Calu3 (cell line): Measurements from ENCODE around the gene RASGRF2. TPM values are rescaled to one million over a fixed set of nuclear protein-coding genes. Genes with fewer than 3 reads are reported as not detected.

Experiments
- BruUV-seq: library from RNA; stranded (reverse); fragments of 400-500 nt; replicated peaks from 2 replicates; lab custom pipeline; 2021; lab: Mats Ljungman, UMichigan
- CTCF ChIA-PET: fragments of 300-600 bp; sonication (Branson Sonifier 250); formaldehyde crosslinking; loops from one replicate; lab custom pipeline; 2022; ENCODE audit warnings: antibody characterized with exemption; lab: Charles Lee
- DNase-seq: peaks from one replicate; pipeline ENCODE4 v3.0.0; 2022
- H3K27ac Mint-ChIP-seq: one replicate; pipeline ENCODE4 v1.8.0; 2022; ENCODE audit warnings: mixed read lengths; ENCODE audit not compliant: unreplicated experiment
- H3K27me3 Mint-ChIP-seq: one replicate; pipeline ENCODE4 v1.8.0; 2022; ENCODE audit warnings: mixed read lengths; ENCODE audit not compliant: unreplicated experiment
- H3K36me3 Mint-ChIP-seq: one replicate; pipeline ENCODE4 v1.8.0; 2022; ENCODE audit warnings: mild to moderate bottlenecking, moderate library complexity, mixed read lengths; ENCODE audit not compliant: insufficient read depth, unreplicated experiment
- H3K4me1 Mint-ChIP-seq: one replicate; pipeline ENCODE4 v1.8.0; 2022; ENCODE audit warnings: mild to moderate bottlenecking, low read depth, mixed read lengths; ENCODE audit not compliant: unreplicated experiment
- H3K4me3 Mint-ChIP-seq: one replicate; pipeline ENCODE4 v1.8.0; 2022; ENCODE audit warnings: mild to moderate bottlenecking, low read depth, moderate library complexity, mixed read lengths; ENCODE audit not compliant: unreplicated experiment
- H3K9me3 Mint-ChIP-seq: one replicate; pipeline ENCODE4 v1.8.0; 2022; ENCODE audit warnings: low read depth, mixed read lengths; ENCODE audit not compliant: unreplicated experiment
- intact Hi-C: fragments of 100-400 bp; cut with micrococcal nuclease; formaldehyde crosslinking; loops from one replicate; pipeline ENCODE4 v1.10.0; 2022; ENCODE audit not compliant: unreplicated experiment
- total RNA-seq: library from RNA; stranded (reverse); gene quantifications from 2 replicates; pipeline ENCODE4 v1.2.3, GENCODE V29; 2022
- TF ChIP-seq, protein P1 (sequence below): fragments of 200-600 bp; IDR thresholded peaks from one replicate; pipeline ENCODE4 v1.8.0; 2022; ENCODE audit warnings: antibody characterized with exemption; ENCODE audit not compliant: unreplicated experiment

RASGRF2 gene
- total RNA-seq, 1 experiment from 2014 or later = 27.7 TPM

DNA sequence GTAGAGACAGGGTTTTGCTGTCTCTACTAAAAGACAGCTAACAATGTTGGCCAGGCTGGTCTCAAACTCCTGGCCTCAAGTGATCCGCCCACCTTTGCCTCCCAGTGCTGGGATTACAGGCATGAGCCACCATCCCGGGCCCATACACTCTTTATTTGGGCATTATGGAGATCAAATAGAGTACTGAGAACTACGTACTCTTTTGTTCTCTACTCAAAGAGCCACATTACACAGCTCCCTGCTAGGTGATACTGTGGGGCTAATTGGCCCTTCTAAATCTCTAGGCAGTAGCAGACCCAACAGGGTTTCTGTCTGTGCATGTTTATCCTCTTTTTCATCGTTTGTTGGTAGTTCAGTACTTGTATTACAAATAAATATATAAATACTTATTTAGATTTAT lies 289.1 kb downstream of the RASGRF2 start:
- BruUV-seq = no TSS peak
- no peak overlapping the region for H3K27ac Mint-ChIP-seq
- DNase-seq = no peak
- TF ChIP-seq, protein P1, sequence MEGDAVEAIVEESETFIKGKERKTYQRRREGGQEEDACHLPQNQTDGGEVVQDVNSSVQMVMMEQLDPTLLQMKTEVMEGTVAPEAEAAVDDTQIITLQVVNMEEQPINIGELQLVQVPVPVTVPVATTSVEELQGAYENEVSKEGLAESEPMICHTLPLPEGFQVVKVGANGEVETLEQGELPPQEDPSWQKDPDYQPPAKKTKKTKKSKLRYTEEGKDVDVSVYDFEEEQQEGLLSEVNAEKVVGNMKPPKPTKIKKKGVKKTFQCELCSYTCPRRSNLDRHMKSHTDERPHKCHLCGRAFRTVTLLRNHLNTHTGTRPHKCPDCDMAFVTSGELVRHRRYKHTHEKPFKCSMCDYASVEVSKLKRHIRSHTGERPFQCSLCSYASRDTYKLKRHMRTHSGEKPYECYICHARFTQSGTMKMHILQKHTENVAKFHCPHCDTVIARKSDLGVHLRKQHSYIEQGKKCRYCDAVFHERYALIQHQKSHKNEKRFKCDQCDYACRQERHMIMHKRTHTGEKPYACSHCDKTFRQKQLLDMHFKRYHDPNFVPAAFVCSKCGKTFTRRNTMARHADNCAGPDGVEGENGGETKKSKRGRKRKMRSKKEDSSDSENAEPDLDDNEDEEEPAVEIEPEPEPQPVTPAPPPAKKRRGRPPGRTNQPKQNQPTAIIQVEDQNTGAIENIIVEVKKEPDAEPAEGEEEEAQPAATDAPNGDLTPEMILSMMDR = no peak
- intact Hi-C loops = loop anchor here (10.0 kb wide), 1 partner anchor 46 kb away; no protein-coding TSS in a partner anchor
- no peaks in the 10 kb centered on the region for H3K9me3 Mint-ChIP-seq
- H3K36me3 Mint-ChIP-seq = no peaks in the 10 kb centered on the region
- CTCF ChIA-PET = no interaction called here
- no peaks in the 10 kb centered on the region for H3K27me3 Mint-ChIP-seq
- no peak overlapping the region for H3K4me3 Mint-ChIP-seq
- peaks cover 40% of the 10 kb centered on the region for H3K4me1 Mint-ChIP-seq

GRCh38 chr5:81250004-81250403 lies 289.8 kb downstream of the RASGRF2 start:
- CTCF ChIA-PET = no interaction called here
- intact Hi-C loops = no loop called here
- no peak overlapping the region for H3K4me3 Mint-ChIP-seq
- H3K4me1 Mint-ChIP-seq = peaks cover 39% of the 10 kb centered on the region
- no peaks in the 10 kb centered on the region for H3K27me3 Mint-ChIP-seq
- TF ChIP-seq, protein P1 = no peak
- BruUV-seq = no TSS peak
- H3K36me3 Mint-ChIP-seq = no peaks in the 10 kb centered on the region
- no peaks in the 10 kb centered on the region for H3K9me3 Mint-ChIP-seq
- DNase-seq = no peak
- no peak overlapping the region for H3K27ac Mint-ChIP-seq

DNA sequence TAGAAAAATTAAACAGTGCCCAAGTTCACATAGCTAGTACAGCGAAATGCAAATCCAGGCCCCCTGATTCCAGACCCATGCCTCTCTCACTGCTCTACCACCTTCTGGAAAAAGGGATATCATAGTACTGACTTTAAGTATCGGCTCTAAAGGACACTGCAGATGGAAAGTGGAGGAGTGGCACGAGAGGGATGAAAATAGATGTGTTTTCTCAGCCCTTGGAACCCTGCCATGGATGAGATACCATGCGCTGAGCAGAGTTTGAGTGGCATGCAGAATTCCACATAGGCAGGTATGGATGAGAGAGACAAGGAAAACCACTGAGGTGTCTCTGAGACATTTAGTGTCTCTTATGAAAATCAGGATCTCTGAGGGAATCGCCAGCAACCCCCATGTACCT lies 291.8 kb downstream of the RASGRF2 start:
- Mint-ChIP-seq H3K27me3 (no peaks in the 10 kb centered on the region), H3K27ac (no peak overlapping the region), H3K4me1 (peaks cover 20% of the 10 kb centered on the region), H3K36me3 (no peaks in the 10 kb centered on the region), H3K9me3 (no peaks in the 10 kb centered on the region), H3K4me3 (no peak overlapping the region)
- DNase-seq = no peak
- BruUV-seq = no TSS peak
- CTCF ChIA-PET = no interaction called here
- TF ChIP-seq, protein P1 = no peak
- intact Hi-C loops = no loop called here

DNA sequence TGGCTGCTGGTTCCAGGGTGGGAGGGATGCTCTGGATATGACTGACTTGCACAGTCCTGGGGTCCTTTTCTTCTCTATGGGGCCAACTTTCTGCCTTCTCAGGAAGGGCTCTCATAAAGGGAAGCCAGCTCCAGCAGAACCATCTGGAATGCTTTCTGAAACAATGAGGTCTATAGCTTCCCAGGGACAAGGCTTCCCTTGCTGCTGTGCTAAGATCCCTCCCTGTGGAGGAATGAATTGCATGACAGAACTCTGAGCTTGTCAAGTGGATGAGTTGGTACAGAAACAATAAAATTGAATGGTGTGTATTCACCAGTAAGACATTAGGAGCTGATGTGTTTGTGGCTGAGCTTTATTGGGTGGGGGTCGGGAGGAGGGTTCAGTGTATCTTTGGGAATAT lies 292.7 kb downstream of the RASGRF2 start:
- no peak for DNase-seq
- no peaks in the 10 kb centered on the region for H3K27me3 Mint-ChIP-seq
- H3K9me3 Mint-ChIP-seq = no peaks in the 10 kb centered on the region
- CTCF ChIA-PET = no interaction called here
- H3K4me3 Mint-ChIP-seq = no peak overlapping the region
- intact Hi-C loops = no loop called here
- no peaks in the 10 kb centered on the region for H3K36me3 Mint-ChIP-seq
- no peak overlapping the region for H3K27ac Mint-ChIP-seq
- H3K4me1 Mint-ChIP-seq = peaks cover 11% of the 10 kb centered on the region
- BruUV-seq = no TSS peak
- TF ChIP-seq, protein P1 = no peak
